H1 (cell line): ENCODE data around the gene HIBCH. TPM values are rescaled to one million over a fixed set of nuclear protein-coding genes. Genes with fewer than 3 reads are reported as not detected.

Experiments
- CTCF ChIA-PET: fragments of 300-600 bp; sonication (Branson Sonifier 250); formaldehyde crosslinking; loops from one replicate; lab custom pipeline; 2021; ENCODE audit not compliant: partially characterized antibody; lab: Charles Lee
- POLR2A ChIA-PET: fragments of 300-600 bp; sonication (Branson Sonifier 250); formaldehyde crosslinking; loops from one replicate; lab custom pipeline; 2021; ENCODE audit warnings: inconsistent platforms; ENCODE audit not compliant: partially characterized antibody; lab: Charles Lee
- DNase-seq, 2 experiments: peaks; one replicate each; pipeline versions ENCODE4 v3.0.0 to v3.0.0-alpha.2; 2010 to 2022; ENCODE audit warnings: low spot score in 2 of 2, low read depth in 1 of 2, mixed read lengths in 1 of 2
- FAIRE-seq: peaks from 2 replicates; lab custom pipeline; 2011; peaks lifted over from hg19 to GRCh38; lab: Jason Lieb, UNC
- H2AFZ ChIP-seq: 2 replicates; pipeline ENCODE4 v1.8.1; 2012; ENCODE audit warnings: low read length, inconsistent platforms
- H2AK5ac ChIP-seq: 2 replicates; pipeline ENCODE4 v1.6.1; 2013; ENCODE audit warnings: low read depth, low read length
- H2BK120ac ChIP-seq: replicated peaks from 2 replicates; pipeline ENCODE3; 2013; ENCODE audit warnings: low read depth, low read length, inconsistent platforms
- H2BK12ac ChIP-seq: 2 replicates; pipeline ENCODE4 v1.6.1; 2013; ENCODE audit warnings: low read depth, low read length
- H2BK15ac ChIP-seq: 2 replicates; pipeline ENCODE4 v1.6.1; 2013; ENCODE audit warnings: low read length
- H2BK20ac ChIP-seq: 2 replicates; pipeline ENCODE4 v1.6.1; 2013; ENCODE audit warnings: low read length
- H2BK5ac ChIP-seq: 2 replicates; pipeline ENCODE4 v1.6.1; 2013; ENCODE audit warnings: low read depth, low read length
- H3K14ac ChIP-seq: 2 replicates; pipeline ENCODE4 v1.6.1; 2013; ENCODE audit warnings: inconsistent platforms; ENCODE audit not compliant: insufficient read length
- H3K18ac ChIP-seq: 2 replicates; pipeline ENCODE4 v1.6.1; 2013; ENCODE audit warnings: low read length; ENCODE audit errors: extremely low read depth
- H3K23ac ChIP-seq: 2 replicates; pipeline ENCODE4 v1.6.1; 2013; ENCODE audit warnings: inconsistent platforms; ENCODE audit not compliant: insufficient read length
- H3K23me2 ChIP-seq: 2 replicates; pipeline ENCODE4 v1.6.1; 2013; ENCODE audit warnings: low read depth, low read length
- H3K27ac ChIP-seq: 2 replicates; pipeline ENCODE4 v1.6.1; 2011; ENCODE audit warnings: low read depth, low read length, inconsistent platforms
- H3K27me3 ChIP-seq, 4 experiments: replicated peaks in 1 of 4; 1 replicate in 1 of 4; 2 replicates in 3 of 4; pipeline versions ENCODE4 v1.6.1 to v1.8.1; 2011 to 2013; ENCODE audit warnings: low read length in 3 of 4, mild to moderate bottlenecking in 3 of 4, inconsistent platforms in 2 of 4, mixed read lengths in 2 of 4, moderate library complexity in 1 of 4; ENCODE audit not compliant: control insufficient read depth in 3 of 4, insufficient read depth in 3 of 4; ENCODE audit errors: extremely low read depth in 1 of 4
- H3K36me3 ChIP-seq, 4 experiments: 2 replicates each; pipeline versions ENCODE4 v1.6.1 to v1.8.1; 2011 to 2013; ENCODE audit warnings: mild to moderate bottlenecking in 4 of 4, low read length in 3 of 4, moderate library complexity in 2 of 4, control low read depth in 1 of 4, inconsistent platforms in 1 of 4; ENCODE audit not compliant: insufficient read depth in 4 of 4, control insufficient read depth in 2 of 4
- H3K4ac ChIP-seq: replicated peaks from 2 replicates; pipeline ENCODE3; 2013; ENCODE audit warnings: low read length, low read depth, mixed read lengths, inconsistent platforms; ENCODE audit not compliant: insufficient read length
- H3K4me1 ChIP-seq, 4 experiments: replicated peaks in 1 of 4; 1 replicate in 1 of 4; 2 replicates in 3 of 4; pipeline versions ENCODE4 v1.6.1 to v1.8.1; 2011 to 2013; ENCODE audit warnings: low read length in 3 of 4, inconsistent platforms in 2 of 4, mixed read lengths in 1 of 4; ENCODE audit not compliant: insufficient read depth in 4 of 4, control insufficient read depth in 3 of 4
- H3K4me2 ChIP-seq, 2 experiments: 2 replicates each; pipeline versions ENCODE4 v1.6.1 to v1.8.1; 2011 to 2013; ENCODE audit warnings: low read depth in 2 of 2, low read length in 2 of 2, control low read depth in 1 of 2, inconsistent platforms in 1 of 2, mild to moderate bottlenecking in 1 of 2; ENCODE audit not compliant: insufficient read depth in 1 of 2
- H3K4me3 ChIP-seq, 4 experiments: fragments of 200-600, 300-600 bp in 1 of 4; sonication (generic), shearing (Covaris generic), sonication (Bioruptor Twin) in 1 of 4; 2 replicates each; pipeline versions ENCODE4 v1.5.1 to v1.8.1; 2011 to 2016; ENCODE audit warnings: low read length in 4 of 4, low read depth in 3 of 4, control low read depth in 2 of 4, inconsistent platforms in 2 of 4, mild to moderate bottlenecking in 2 of 4, mixed read lengths in 1 of 4, moderate library complexity in 1 of 4; ENCODE audit not compliant: insufficient read depth in 2 of 4; ENCODE audit errors: extremely low read depth in 1 of 4
- H3K56ac ChIP-seq: replicated peaks from 2 replicates; pipeline ENCODE3; 2013; ENCODE audit warnings: low read depth, mild to moderate bottlenecking, mixed read lengths, low read length, inconsistent platforms; ENCODE audit not compliant: insufficient read length
- H3K79me1 ChIP-seq: 2 replicates; pipeline ENCODE4 v1.6.1; 2013; ENCODE audit warnings: low read depth, low read length, control low read depth
- H3K79me2 ChIP-seq, 2 experiments: 2 replicates each; pipeline versions ENCODE4 v1.6.1 to v1.8.1; 2012 to 2013; ENCODE audit warnings: low read length in 2 of 2, mild to moderate bottlenecking in 2 of 2, inconsistent platforms in 1 of 2; ENCODE audit not compliant: insufficient read depth in 2 of 2, control insufficient read depth in 1 of 2
- H3K9ac ChIP-seq, 4 experiments: replicated peaks in 1 of 4; 1 replicate in 1 of 4; 2 replicates in 3 of 4; pipeline versions ENCODE4 v1.6.1 to v1.8.1; 2011 to 2013; ENCODE audit warnings: low read depth in 3 of 4, low read length in 3 of 4, control low read depth in 2 of 4, mild to moderate bottlenecking in 2 of 4, moderate library complexity in 2 of 4, inconsistent platforms in 1 of 4; ENCODE audit errors: extremely low read depth in 1 of 4
- H3K9me3 ChIP-seq, 2 experiments: 2 replicates each; pipeline versions ENCODE4 v1.6.1 to v1.8.1; 2012 to 2013; ENCODE audit warnings: mild to moderate bottlenecking in 2 of 2, moderate library complexity in 2 of 2, control low read depth in 1 of 2, inconsistent platforms in 1 of 2, low read depth in 1 of 2, low read length in 1 of 2, mixed read lengths in 1 of 2; ENCODE audit not compliant: insufficient read depth in 2 of 2
- H4K20me1 ChIP-seq, 2 experiments: replicated peaks in 1 of 2; 2 replicates each; pipeline versions ENCODE3 to v1.8.1; 2011 to 2013; ENCODE audit warnings: inconsistent platforms in 2 of 2, low read length in 2 of 2, mild to moderate bottlenecking in 1 of 2; ENCODE audit not compliant: insufficient read depth in 2 of 2, control insufficient read depth in 1 of 2
- H4K5ac ChIP-seq: 2 replicates; pipeline ENCODE4 v1.6.1; 2013; ENCODE audit warnings: low read length, low read depth, mixed read lengths, inconsistent platforms; ENCODE audit not compliant: insufficient read length
- H4K8ac ChIP-seq: 2 replicates; pipeline ENCODE4 v1.8.0; 2013; ENCODE audit warnings: mild to moderate bottlenecking, moderate library complexity, low read length, inconsistent platforms; ENCODE audit not compliant: insufficient read depth; ENCODE audit errors: extremely low read depth
- H4K91ac ChIP-seq: replicated peaks from 2 replicates; pipeline ENCODE3; 2013; ENCODE audit warnings: low read length, mixed read lengths, inconsistent platforms; ENCODE audit not compliant: insufficient read length
- ASH2L ChIP-seq: fragments of 200-600, 300-600 bp; sonication (generic); IDR thresholded peaks from one replicate; pipeline ENCODE4 v1.7.1; 2017; ENCODE audit warnings: low read length
- CTCF ChIP-seq, 3 experiments: IDR thresholded peaks; 1 replicate in 2 of 3; 2 replicates in 1 of 3; pipeline versions ENCODE4 v1.5.1 to v1.6.1; 2011; ENCODE audit warnings: low read length in 3 of 3, mild to moderate bottlenecking in 3 of 3, inconsistent platforms in 2 of 3, low read depth in 1 of 3, moderate library complexity in 1 of 3; ENCODE audit not compliant: insufficient read depth in 1 of 3; ENCODE audit errors: control extremely low read depth in 1 of 3
- KDM1A ChIP-seq: fragments of 200-600, 300-600 bp; sonication (generic); IDR thresholded peaks from 2 replicates; pipeline ENCODE4 v1.7.1; 2016; ENCODE audit warnings: mild to moderate bottlenecking, low read length, borderline replicate concordance
- KDM4A ChIP-seq: IDR thresholded peaks from one replicate; pipeline ENCODE4 v1.7.1; 2012; ENCODE audit warnings: low read depth, mild to moderate bottlenecking, moderate library complexity, low read length, inconsistent platforms; ENCODE audit not compliant: severe bottlenecking
- POLR2A ChIP-seq, 2 experiments: IDR thresholded peaks; 1 replicate in 1 of 2; 2 replicates in 1 of 2; pipeline ENCODE4 v1.6.1; 2011; ENCODE audit warnings: low read depth in 2 of 2, low read length in 2 of 2, mild to moderate bottlenecking in 2 of 2; ENCODE audit errors: control extremely low read depth in 1 of 2
- POLR2AphosphoS5 ChIP-seq: IDR thresholded peaks from 2 replicates; pipeline ENCODE4 v1.6.1; 2011; ENCODE audit warnings: low read depth, low read length
- RAD21 ChIP-seq, 2 experiments: IDR thresholded peaks in 1 of 2; conservative IDR thresholded peaks in 1 of 2; 2 replicates each; pipeline ENCODE4 v1.6.1; 2011; ENCODE audit warnings: low read depth in 2 of 2, low read length in 2 of 2, improper control_type of control experiment in 1 of 2, inconsistent platforms in 1 of 2, mild to moderate bottlenecking in 1 of 2, moderate library complexity in 1 of 2
- WGBS, 2 experiments: shearing (Covaris generic) in 1 of 2; methylation state at CpG; one replicate each; pipeline versions ENCODE4 v1.1.6 to v1.1.7; 2013 to 2015; ENCODE audit warnings: low lambda C conversion rate in 2 of 2, mixed read lengths in 2 of 2, inconsistent platforms in 1 of 2, low coverage in 1 of 2, missing lambda C conversion rate in 1 of 2; ENCODE audit not compliant: insufficient replicate concordance in 2 of 2, insufficient coverage in 1 of 2, insufficient read length in 1 of 2; ENCODE audit errors: extremely low coverage in 1 of 2, missing lambda C conversion rate in 1 of 2; 5-methylcytosine and 5-hydroxymethylcytosine counted together
- polyA plus RNA-seq, 7 experiments: library from polyadenylated mRNA; depleted of rRNA in 3 of 7; stranded (reverse) in 5 of 7; unstranded in 2 of 7; fragments of >200 nt in 5 of 7; fragments of 200-250 nt in 2 of 7; gene quantifications; 1 replicate in 5 of 7; 2 replicates in 1 of 7; 4 replicates in 1 of 7; pipeline versions ENCODE4 v1.2.1 to v1.2.3, GENCODE V29; 2011 to 2013; ENCODE audit warnings: missing spikeins in 2 of 7, mixed read lengths in 2 of 7
- total RNA-seq: library from RNA; stranded (reverse); fragmentation: NEBNext Ultra II Directional; extraction: Animal tissue kit (Norgen Biotek cat#: 25700); gene quantifications from 2 replicates; pipeline ENCODE4 v1.2.1, GENCODE V29; 2021

Gene HIBCH
- total and polyA plus RNA-seq, 2 of the 8 experiments (the other 6 are each of a cell fraction or from before 2014, with no cell fraction given), result 7.5 to 31.8 TPM

- H2AFZ ChIP-seq, result peak overlapping the region; percentile 9; the same call in 1 of the 2 replicates
- H4K5ac ChIP-seq, result no peak overlapping the region
- DNase-seq, result peak; percentile 33 to 83
- no peak overlapping the region for H4K91ac ChIP-seq
- WGBS, 2 experiments, result 1% methylated on average over 61 of the region's 82 CpGs; no CpG with 5 or more reads in 1 of the 2 experiments
- H2BK120ac ChIP-seq, result no peak overlapping the region
- no peak overlapping the region for H3K23ac ChIP-seq
- no peak overlapping the region for H2BK20ac ChIP-seq
- peak overlapping the region; percentile 66; the same call in 1 of the 2 replicates for H3K18ac ChIP-seq
- FAIRE-seq, result no peak
- H4K20me1 ChIP-seq, result peaks cover 0 to 2% of the 10 kb centered on the region in 2 experiments
- H3K14ac ChIP-seq, result no peak overlapping the region
- H2BK12ac ChIP-seq, result no peak overlapping the region
- no peak overlapping the region for H3K56ac ChIP-seq
- no peaks in the 10 kb centered on the region for H3K79me1 ChIP-seq
- H3K4me3 ChIP-seq, result peak overlapping the region; percentile 37 to 80 (median 62)
- peak overlapping the region in 3 of 4 experiments; percentile 14 to 76 (median 20); a peak in 4 of 7 replicates for H3K9ac ChIP-seq
- H2BK15ac ChIP-seq, result no peak overlapping the region
- ChIA-PET POLR2A (interaction anchor here (0.6 to 1.9 kb wide), 3 partner anchors 15 to 418 kb away, joined by 3 to 4 read pairs (median 3); partner anchors contain the start of gene OSGEPL1), CTCF (interaction anchor here (0.5 to 3.4 kb wide), 24 partner anchors 9 to 1536 kb away, joined by 3 to 16 read pairs (median 4); no protein-coding TSS in a partner anchor)
- H4K8ac ChIP-seq, result peak overlapping the region; percentile 87
- H3K23me2 ChIP-seq, result no peaks in the 10 kb centered on the region; the same call in 1 of the 2 replicates
- H3K79me2 ChIP-seq, result no peaks in the 10 kb centered on the region
- no peaks in the 10 kb centered on the region for H3K9me3 ChIP-seq
- peak overlapping the region; percentile 60 to 69 for H3K4me2 ChIP-seq
- H3K27me3 ChIP-seq, result peaks cover 0 to 8% (median 4%) of the 10 kb centered on the region in 4 experiments; a peak in 4 of 7 replicates
- H3K27ac ChIP-seq, result no peak overlapping the region
- H3K4me1 ChIP-seq, result peaks cover 0 to 2% (median 0%) of the 10 kb centered on the region in 4 experiments; a peak in 1 of 7 replicates
- H2BK5ac ChIP-seq, result no peak overlapping the region
- H3K36me3 ChIP-seq, result no peaks in the 10 kb centered on the region
- H2AK5ac ChIP-seq, result no peak overlapping the region
- H3K4ac ChIP-seq, result no peak overlapping the region
- TF ChIP-seq KDM4A (peak; percentile 98), CTCF (IDR thresholded peaks at IDR 0.05; ENCODE audit: control extremely low read depth in 1 of 3, insufficient read depth in 1 of 3, low read depth in 1 of 3, low read length in 3 of 3) (peak; percentile 45 to 69 (median 45); a peak in 3 of 4 replicates), RAD21 (IDR thresholded peaks at IDR 0.05 in 1 of 2, conservative IDR thresholded peaks at IDR 0.05 in 1 of 2; ENCODE audit: low read depth in 2 of 2, low read length in 2 of 2) (peak in 1 of 2 experiments; percentile 30; a peak in 2 of 4 replicates), POLR2AphosphoS5 (no peak), POLR2A (IDR thresholded peaks at IDR 0.05; ENCODE audit: control extremely low read depth in 1 of 2, low read depth in 2 of 2, low read length in 2 of 2) (0 out of 3 replicates have a peak, but pooled peaks of 1 of the 2 experiments have one; percentile 26), KDM1A (peak; percentile 12; the same call in 1 of the 2 replicates), ASH2L (peak; percentile 93)
These were observed 139.1 kb downstream of the HIBCH start for GRCh38 chr2:190180313-190181122.
